Endodermal cell (in vitro differentiated cells): ENCODE measurements around the gene SMPD3. TPM values are rescaled to one million over a fixed set of nuclear protein-coding genes. Genes with fewer than 3 reads are reported as not detected.
A peak's percentile ranks its signal among the peaks of the same experiment; 100 is the strongest.

Source experiments
- DNase-seq: peaks from one replicate; pipeline ENCODE4 v3.0.0-alpha.2; 2017
- H3K27ac ChIP-seq: 2 replicates; pipeline ENCODE4 v1.5.1; 2013; ENCODE audit warnings: mild to moderate bottlenecking, low read depth, low read length, moderate library complexity
- H3K27me3 ChIP-seq: 2 replicates; pipeline ENCODE4 v1.6.1; 2013; ENCODE audit warnings: mild to moderate bottlenecking, low read length, moderate library complexity; ENCODE audit not compliant: insufficient read depth, control insufficient read depth, poor library complexity, severe bottlenecking
- H3K36me3 ChIP-seq: 2 replicates; pipeline ENCODE4 v1.7.0; 2013; ENCODE audit warnings: mild to moderate bottlenecking, low read length, moderate library complexity; ENCODE audit not compliant: control insufficient read depth, insufficient read depth
- H3K4me1 ChIP-seq: one replicate; pipeline ENCODE4 v1.7.0; 2013; ENCODE audit warnings: low read length; ENCODE audit not compliant: control insufficient read depth, insufficient read depth
- H3K4me3 ChIP-seq: 2 replicates; pipeline ENCODE4 v1.5.1; 2013; ENCODE audit warnings: mild to moderate bottlenecking, low read length, moderate library complexity
- H3K9ac ChIP-seq: 2 replicates; pipeline ENCODE4 v1.6.1; 2013; ENCODE audit warnings: mild to moderate bottlenecking, low read length, moderate library complexity; ENCODE audit not compliant: poor library complexity, severe bottlenecking; ENCODE audit errors: extremely low read depth
- H3K9me3 ChIP-seq: 2 replicates; pipeline ENCODE4 v1.6.1; 2013; ENCODE audit warnings: mild to moderate bottlenecking, low read length, moderate library complexity; ENCODE audit not compliant: control insufficient read depth
- H3K27ac Mint-ChIP-seq: 2 replicates; pipeline ENCODE4 v1.8.0; 2020; ENCODE audit warnings: mixed read lengths
- H3K27me3 Mint-ChIP-seq: 2 replicates; pipeline ENCODE4 v1.8.0; 2021; ENCODE audit warnings: mild to moderate bottlenecking, mixed read lengths; ENCODE audit not compliant: insufficient read depth
- H3K36me3 Mint-ChIP-seq: 2 replicates; pipeline ENCODE4 v1.8.0; 2020; ENCODE audit warnings: low read depth, mixed read lengths
- H3K4me1 Mint-ChIP-seq: 2 replicates; pipeline ENCODE4 v1.8.0; 2020; ENCODE audit warnings: mixed read lengths
- H3K4me3 Mint-ChIP-seq: 2 replicates; pipeline ENCODE4 v1.8.0; 2020; ENCODE audit warnings: mild to moderate bottlenecking, moderate library complexity, mixed read lengths
- H3K9me3 Mint-ChIP-seq: 2 replicates; pipeline ENCODE4 v1.8.0; 2020; ENCODE audit warnings: mild to moderate bottlenecking, mixed read lengths
- CTCF ChIP-seq: fragments of 200-600 bp; sonication (generic); conservative IDR thresholded peaks from 2 replicates; pipeline ENCODE4 v1.5.0; 2021; ENCODE audit warnings: antibody characterized with exemption, mild to moderate bottlenecking
- WGBS, 2 experiments: methylation state at CpG; one replicate each; pipeline versions ENCODE4 v1.1.5 to v1.1.7; 2013; ENCODE audit warnings: missing lambda C conversion rate in 2 of 2, mixed read lengths in 1 of 2; ENCODE audit not compliant: insufficient coverage in 1 of 2, insufficient read length in 1 of 2; 5-methylcytosine and 5-hydroxymethylcytosine counted together
- total RNA-seq, 2 donors: library from RNA; stranded (reverse); fragmentation: NEBNext Ultra II Directional in 1 of 2; extraction: Animal tissue kit (Norgen Biotek cat#: 25700) in 1 of 2; gene quantifications; 2 replicates in 1 of 2; 3 replicates in 1 of 2; pipeline ENCODE4 v1.2.1, GENCODE V29; 2021

The SMPD3 gene
- total RNA-seq, 2 donors from 2014 or later: 0.07 TPM; not detected in 1

DNA sequence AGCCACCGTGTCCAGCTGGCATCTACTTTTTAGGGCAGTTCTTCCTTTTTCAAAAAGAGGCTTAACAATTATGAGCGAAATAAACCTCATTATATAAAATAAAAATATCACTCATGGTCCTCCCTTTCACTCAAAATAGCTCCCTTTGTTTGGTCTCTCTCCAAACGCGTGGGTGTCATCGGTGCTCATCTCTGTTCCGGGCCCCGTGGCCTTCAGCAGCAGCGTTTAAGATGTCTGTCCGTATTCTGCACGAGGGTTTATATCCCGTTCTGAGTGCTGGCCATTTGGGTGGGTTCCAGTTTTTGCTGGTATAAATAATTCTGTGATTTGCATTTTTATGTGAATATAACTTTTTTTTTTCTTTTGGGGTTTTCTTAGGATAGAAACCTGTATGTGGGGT, 104.1 kb downstream of the SMPD3 start:
- Histone ChIP-seq H3K36me3 (peaks cover 89% of the 10 kb centered on the region), H3K27ac (no peak overlapping the region), H3K4me3 (no peak overlapping the region), H3K27me3 (no peaks in the 10 kb centered on the region), H3K9me3 (no peaks in the 10 kb centered on the region), H3K4me1 (no peaks in the 10 kb centered on the region), H3K9ac (no peak overlapping the region)
- Mint-ChIP-seq H3K27me3 (no peaks in the 10 kb centered on the region), H3K9me3 (no peaks in the 10 kb centered on the region), H3K4me1 (no peaks in the 10 kb centered on the region), H3K36me3 (peaks cover 70% of the 10 kb centered on the region), H3K27ac (no peak overlapping the region), H3K4me3 (no peak overlapping the region)
- WGBS, 2 experiments: 92 to 95% methylated on average over 8 to 11 of the region's 11 CpGs
- DNase-seq: no peak
- no peak for TF ChIP-seq CTCF

GRCh38 chr16:68343137-68343536, 105.2 kb downstream of the SMPD3 start:
- no peak for TF ChIP-seq CTCF
- Histone ChIP-seq H3K36me3 (peaks cover 92% of the 10 kb centered on the region), H3K4me3 (no peak overlapping the region), H3K27me3 (no peaks in the 10 kb centered on the region), H3K4me1 (no peaks in the 10 kb centered on the region), H3K9ac (no peak overlapping the region), H3K27ac (no peak overlapping the region), H3K9me3 (no peaks in the 10 kb centered on the region)
- 97 to 100% methylated on average over 6 to 7 of the region's 7 CpGs for WGBS, 2 experiments
- DNase-seq: no peak
- no peak overlapping the region for H3K27ac Mint-ChIP-seq
- no peaks in the 10 kb centered on the region for H3K4me1 Mint-ChIP-seq
- H3K4me3 Mint-ChIP-seq: no peak overlapping the region
- no peaks in the 10 kb centered on the region for H3K27me3 Mint-ChIP-seq
- H3K9me3 Mint-ChIP-seq: no peaks in the 10 kb centered on the region
- peaks cover 69% of the 10 kb centered on the region for H3K36me3 Mint-ChIP-seq

DNA sequence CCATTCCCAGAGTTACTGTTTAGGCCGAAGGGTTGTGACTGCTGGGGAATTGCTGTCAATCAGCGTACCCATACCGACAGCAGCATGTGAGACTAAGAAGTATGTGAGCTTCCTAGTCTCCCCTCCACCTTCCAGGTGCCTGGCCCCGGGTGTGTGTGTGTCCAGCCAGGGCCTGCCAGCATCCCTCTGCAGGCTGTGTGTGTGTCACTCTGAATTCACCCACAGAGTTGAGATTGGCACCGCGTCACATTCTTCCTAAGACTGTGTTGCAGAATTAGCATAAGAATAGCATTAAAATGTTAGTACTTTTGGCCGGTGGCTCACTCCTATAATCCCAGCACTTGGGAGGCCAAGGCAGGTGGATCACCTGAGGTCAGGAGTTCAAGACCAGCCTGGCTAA, 105.7 kb downstream of the SMPD3 start:
- no peak overlapping the region for H3K4me3 ChIP-seq
- no peaks in the 10 kb centered on the region for H3K4me1 Mint-ChIP-seq
- no peak for TF ChIP-seq CTCF
- H3K27me3 Mint-ChIP-seq: no peaks in the 10 kb centered on the region
- no peaks in the 10 kb centered on the region for H3K9me3 ChIP-seq
- peaks cover 92% of the 10 kb centered on the region for H3K36me3 ChIP-seq
- H3K27ac ChIP-seq: no peak overlapping the region
- H3K27me3 ChIP-seq: no peaks in the 10 kb centered on the region
- no peaks in the 10 kb centered on the region for H3K4me1 ChIP-seq
- DNase-seq: no peak
- H3K9ac ChIP-seq: no peak overlapping the region
- H3K9me3 Mint-ChIP-seq: no peaks in the 10 kb centered on the region
- peaks cover 69% of the 10 kb centered on the region for H3K36me3 Mint-ChIP-seq
- H3K27ac Mint-ChIP-seq: peak overlapping the region; percentile 35
- H3K4me3 Mint-ChIP-seq: no peak overlapping the region
- whole genome bisulfite sequencing, 2 experiments: 84 to 88% methylated on average over 4 to 7 of the region's 7 CpGs
